Measurements from ENCODE around the gene RNU1-1.
"Not testable (repeated sequence)": the region's sequence is repeated elsewhere in the genome, so short reads cannot be mapped to it uniquely, and the experiment has no call there.

The RNU1-1 gene

DNA sequence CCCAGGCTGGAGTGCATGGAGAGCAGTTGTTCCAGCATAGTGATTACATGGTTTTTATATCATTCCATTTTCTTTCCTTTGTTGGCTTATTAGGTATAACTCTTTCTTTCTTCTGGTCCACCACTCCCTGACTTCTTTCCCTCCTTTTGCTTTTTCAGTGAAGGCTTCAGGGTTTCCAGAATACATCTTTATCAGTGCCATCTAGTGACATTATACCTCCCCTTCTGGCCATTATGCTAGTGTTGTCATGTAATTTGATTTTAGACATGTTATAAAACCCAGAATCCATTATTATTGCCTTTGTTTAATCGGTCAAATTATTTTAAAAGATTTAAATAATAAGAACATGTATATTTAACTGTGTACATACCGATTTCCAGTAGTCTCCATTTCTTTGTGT lies 10.6 kb downstream of the RNU1-1 start:
- no peak overlapping the region for H3K27ac ChIP-seq (ENCODE audit: low read depth, low read length)
- no peak overlapping the region for H3K4me3 ChIP-seq (ENCODE audit: low read length)
- no peaks in the 10 kb centered on the region for H3K9me3 ChIP-seq (ENCODE audit: insufficient read depth, low read depth, low read length)
- no peaks in the 10 kb centered on the region for H3K36me3 ChIP-seq (ENCODE audit: insufficient read depth, low read length)
- no peak overlapping the region for H3K9ac ChIP-seq (ENCODE audit: low read depth, low read length)
- WGBS = 100% methylated on average over 1 of the region's 2 CpGs
- H3K4me1 ChIP-seq (ENCODE audit: insufficient read depth, low read length) = no peaks in the 10 kb centered on the region
- H3K27me3 ChIP-seq (ENCODE audit: insufficient read depth, low read length) = no peaks in the 10 kb centered on the region

DNA sequence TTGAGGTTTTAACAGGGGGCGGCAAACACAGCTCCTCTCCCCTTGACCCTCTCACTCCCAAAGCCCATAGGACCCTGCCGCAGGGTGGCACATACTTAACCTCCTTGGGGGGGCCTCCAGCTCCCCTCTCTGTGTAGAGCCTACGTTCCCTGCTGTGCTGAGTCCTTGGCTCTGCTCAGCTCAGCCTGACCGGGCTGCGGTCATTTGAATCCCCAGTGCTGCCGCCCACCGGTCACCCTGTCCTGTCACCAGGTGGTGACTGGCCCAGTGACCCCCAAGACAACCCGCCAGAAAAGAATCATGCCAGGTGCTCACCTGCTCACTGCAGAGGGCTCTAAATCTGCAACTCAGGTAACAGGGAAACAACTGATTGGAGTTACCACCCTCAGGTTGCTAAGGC lies 12.6 kb downstream of the RNU1-1 start:
- H3K36me3 ChIP-seq (ENCODE audit: insufficient read depth, low read length); H3K9me3 ChIP-seq (ENCODE audit: insufficient read depth, low read depth, low read length); H3K27me3 ChIP-seq (ENCODE audit: insufficient read depth, low read length); H3K9ac ChIP-seq (ENCODE audit: low read depth, low read length); H3K4me3 ChIP-seq (ENCODE audit: low read length); H3K27ac ChIP-seq (ENCODE audit: low read depth, low read length); H3K4me1 ChIP-seq (ENCODE audit: insufficient read depth, low read length): not testable (repeated sequence)
- 79% methylated on average over 8 of the region's 8 CpGs for WGBS

DNA sequence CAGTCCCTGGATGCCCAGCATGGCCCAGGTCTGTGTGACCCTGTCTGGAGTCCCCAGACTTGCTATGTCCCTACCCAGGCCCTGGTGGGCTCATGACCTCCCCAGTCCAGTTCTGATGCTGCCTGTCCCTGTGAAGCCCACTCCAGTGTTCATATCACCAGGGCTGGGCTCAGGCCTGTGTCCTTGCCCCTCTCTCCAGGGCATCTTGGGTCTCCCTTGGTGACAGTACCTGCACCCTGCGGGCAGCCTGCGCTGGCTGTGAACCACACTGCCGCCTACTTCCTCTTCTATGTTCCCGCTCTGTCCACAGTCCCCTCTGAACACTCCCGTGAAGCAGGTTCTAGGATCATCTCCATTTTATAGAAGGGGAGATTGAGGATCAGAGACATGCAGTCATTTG lies 13.1 kb downstream of the RNU1-1 start:
- not testable (repeated sequence) for H3K27me3 ChIP-seq (ENCODE audit: insufficient read depth, low read length); H3K27ac ChIP-seq (ENCODE audit: low read depth, low read length); H3K36me3 ChIP-seq (ENCODE audit: insufficient read depth, low read length); H3K9ac ChIP-seq (ENCODE audit: low read depth, low read length); H3K4me3 ChIP-seq (ENCODE audit: low read length); H3K9me3 ChIP-seq (ENCODE audit: insufficient read depth, low read depth, low read length); H3K4me1 ChIP-seq (ENCODE audit: insufficient read depth, low read length)
- WGBS = 94% methylated on average over 5 of the region's 5 CpGs

DNA sequence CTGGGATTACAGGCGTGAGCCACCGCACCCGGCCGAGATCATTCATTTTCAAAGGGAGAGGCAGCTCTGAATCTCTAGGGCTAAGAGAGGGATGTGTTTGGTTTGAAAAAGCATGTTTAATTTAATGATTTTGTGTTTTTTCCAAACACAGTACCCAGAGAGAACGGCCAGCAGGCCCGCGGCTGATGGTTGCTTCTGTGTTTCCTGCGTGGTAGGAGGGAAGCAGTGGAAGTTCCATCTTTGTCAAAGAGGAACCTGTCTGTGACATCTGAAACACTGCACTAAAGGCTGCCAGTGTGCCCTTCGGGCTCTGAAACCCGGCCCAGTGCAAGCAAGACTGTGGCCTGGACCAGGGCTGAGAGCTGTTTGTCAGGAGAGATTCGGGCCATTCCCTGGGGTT lies 13.6 kb downstream of the RNU1-1 start:
- not testable (repeated sequence) for H3K36me3 ChIP-seq (ENCODE audit: insufficient read depth, low read length); H3K4me3 ChIP-seq (ENCODE audit: low read length); H3K9ac ChIP-seq (ENCODE audit: low read depth, low read length); H3K4me1 ChIP-seq (ENCODE audit: insufficient read depth, low read length); H3K27me3 ChIP-seq (ENCODE audit: insufficient read depth, low read length); H3K27ac ChIP-seq (ENCODE audit: low read depth, low read length); H3K9me3 ChIP-seq (ENCODE audit: insufficient read depth, low read depth, low read length)
- WGBS = 96% methylated on average over 11 of the region's 11 CpGs

DNA sequence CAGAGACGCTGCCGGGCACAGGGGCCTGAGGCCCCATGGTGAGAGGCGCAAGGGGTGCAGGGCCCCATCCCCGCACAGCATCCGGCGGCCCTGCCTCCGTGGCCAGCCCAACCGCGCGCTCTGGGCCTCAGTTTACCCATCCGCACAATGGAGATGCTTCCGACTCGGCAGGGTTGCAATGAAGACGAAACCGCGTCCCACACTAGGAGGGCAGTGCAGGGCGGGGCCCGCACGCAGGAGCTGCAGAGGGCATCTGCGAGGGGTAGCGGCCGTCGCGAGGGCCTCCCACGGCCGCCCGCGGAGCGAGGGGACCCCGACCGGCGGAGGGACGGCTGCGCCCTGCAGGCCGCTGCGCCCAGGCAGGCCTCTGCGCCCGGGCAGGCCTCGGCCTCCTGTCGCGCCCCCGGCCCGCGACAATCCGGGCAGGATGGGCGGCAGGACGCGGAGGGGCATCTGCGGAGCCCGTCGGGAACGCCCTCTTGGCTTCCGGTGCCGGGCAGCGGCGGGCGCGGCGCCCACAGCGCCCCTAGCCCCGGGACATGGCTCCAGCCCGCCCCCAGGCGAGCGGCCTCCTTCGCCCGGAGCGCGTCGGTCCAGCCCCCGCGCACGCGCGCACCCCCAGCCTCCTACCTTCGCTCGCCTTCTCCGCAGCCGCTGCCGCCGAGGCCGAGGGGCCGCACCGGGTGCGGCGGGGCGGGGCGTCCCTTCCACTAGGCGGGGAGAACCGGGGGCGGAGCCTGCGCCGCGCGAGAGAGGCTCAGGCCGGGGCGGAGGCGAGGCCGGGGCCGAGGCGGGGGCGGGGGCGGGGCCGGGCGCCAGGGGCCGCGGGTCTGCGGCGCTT lies 15.3 kb downstream of the RNU1-1 start:
- peak overlapping the region; percentile 88; the same call in 1 of the 2 replicates for H3K27ac ChIP-seq (ENCODE audit: low read depth, low read length)
- H3K4me3 ChIP-seq (ENCODE audit: low read length) = peak overlapping the region; percentile 70
- H3K9me3 ChIP-seq (ENCODE audit: insufficient read depth, low read depth, low read length) = no peaks in the 10 kb centered on the region
- no peaks in the 10 kb centered on the region for H3K4me1 ChIP-seq (ENCODE audit: insufficient read depth, low read length)
- peak overlapping the region; percentile 87 for H3K9ac ChIP-seq (ENCODE audit: low read depth, low read length)
- no peaks in the 10 kb centered on the region for H3K36me3 ChIP-seq (ENCODE audit: insufficient read depth, low read length)
- H3K27me3 ChIP-seq (ENCODE audit: insufficient read depth, low read length) = no peaks in the 10 kb centered on the region
- WGBS = under 1% methylated on average over 108 of the region's 108 CpGs

DNA sequence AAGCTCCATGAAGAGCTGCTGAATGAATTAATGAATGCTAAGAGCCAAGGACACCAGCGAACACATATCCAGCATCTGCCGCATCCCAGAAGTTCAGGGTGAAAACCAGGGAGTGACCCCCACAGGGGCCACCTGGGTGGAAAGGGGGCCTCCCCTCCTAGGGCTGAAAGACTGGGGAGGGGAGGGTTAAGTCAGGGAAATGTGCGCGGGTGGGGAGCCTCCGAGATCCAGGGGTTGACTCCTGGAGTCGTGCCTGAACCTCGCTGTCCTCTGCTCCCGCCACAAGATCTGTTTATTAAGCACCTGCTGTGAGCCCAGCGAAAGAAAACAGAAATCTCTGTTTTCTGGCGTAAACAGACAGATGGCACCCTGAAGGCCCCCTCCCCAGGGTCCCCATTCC lies 16.0 kb downstream of the RNU1-1 start:
- Histone ChIP-seq H3K4me3 (ENCODE audit: low read length) (peak overlapping the region; percentile 70), H3K9ac (ENCODE audit: low read depth, low read length) (peak overlapping the region; percentile 74; the same call in 1 of the 2 replicates)
- 33% methylated on average over 10 of the region's 10 CpGs for WGBS
- H3K9me3 ChIP-seq (ENCODE audit: insufficient read depth, low read depth, low read length); H3K4me1 ChIP-seq (ENCODE audit: insufficient read depth, low read length); H3K27ac ChIP-seq (ENCODE audit: low read depth, low read length); H3K36me3 ChIP-seq (ENCODE audit: insufficient read depth, low read length); H3K27me3 ChIP-seq (ENCODE audit: insufficient read depth, low read length): not testable (repeated sequence)

DNA sequence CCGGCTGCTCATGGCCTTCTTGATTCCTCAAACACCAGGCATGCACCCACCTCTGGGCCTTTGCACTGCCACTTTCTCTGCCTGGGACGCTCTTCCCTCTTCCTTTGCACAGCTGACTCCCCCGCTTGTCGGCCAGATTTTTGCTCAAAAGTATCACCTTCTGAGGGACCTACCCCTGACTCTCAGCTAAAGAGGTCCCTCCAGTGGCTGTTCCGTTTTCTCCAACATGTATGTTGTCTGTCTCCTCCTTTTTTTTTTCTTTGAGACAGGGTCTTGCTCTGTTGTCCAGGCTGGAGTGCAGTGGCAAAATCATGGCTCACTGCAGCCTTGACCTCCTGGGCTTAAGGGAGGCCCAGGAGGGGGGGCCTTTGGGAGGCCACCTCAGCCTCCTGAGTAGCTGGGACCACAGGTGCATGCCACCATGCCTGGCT lies 16.6 kb downstream of the RNU1-1 start:
- 85% methylated on average over 5 of the region's 5 CpGs for WGBS
- not testable (repeated sequence) for H3K4me3 ChIP-seq (ENCODE audit: low read length); H3K27me3 ChIP-seq (ENCODE audit: insufficient read depth, low read length); H3K27ac ChIP-seq (ENCODE audit: low read depth, low read length); H3K9me3 ChIP-seq (ENCODE audit: insufficient read depth, low read depth, low read length); H3K36me3 ChIP-seq (ENCODE audit: insufficient read depth, low read length); H3K4me1 ChIP-seq (ENCODE audit: insufficient read depth, low read length); H3K9ac ChIP-seq (ENCODE audit: low read depth, low read length)

DNA sequence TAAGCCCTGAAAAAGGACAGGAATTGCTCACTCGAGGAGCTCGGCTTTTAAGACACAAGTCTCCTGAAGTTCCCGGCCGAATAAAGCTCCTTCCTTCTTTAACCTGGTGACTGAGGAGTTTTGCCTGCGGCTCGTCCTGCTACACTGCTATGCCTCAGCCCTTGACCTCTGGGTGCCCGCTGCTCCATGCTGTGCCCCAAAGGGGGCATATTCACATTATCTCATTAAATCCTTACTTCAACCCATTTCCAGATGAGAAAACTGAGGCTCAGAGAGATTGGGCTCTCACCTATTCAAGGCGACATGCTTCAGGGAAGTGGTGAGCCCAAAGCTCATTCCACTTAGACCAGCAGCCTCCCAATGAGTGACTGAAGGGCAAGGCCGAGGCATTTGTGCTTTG lies 20.4 kb downstream of the RNU1-1 start:
- not testable (repeated sequence) for H3K9me3 ChIP-seq (ENCODE audit: insufficient read depth, low read depth, low read length); H3K36me3 ChIP-seq (ENCODE audit: insufficient read depth, low read length); H3K4me3 ChIP-seq (ENCODE audit: low read length); H3K9ac ChIP-seq (ENCODE audit: low read depth, low read length); H3K27ac ChIP-seq (ENCODE audit: low read depth, low read length); H3K27me3 ChIP-seq (ENCODE audit: insufficient read depth, low read length); H3K4me1 ChIP-seq (ENCODE audit: insufficient read depth, low read length)
- 85% methylated on average over 9 of the region's 9 CpGs for WGBS

DNA sequence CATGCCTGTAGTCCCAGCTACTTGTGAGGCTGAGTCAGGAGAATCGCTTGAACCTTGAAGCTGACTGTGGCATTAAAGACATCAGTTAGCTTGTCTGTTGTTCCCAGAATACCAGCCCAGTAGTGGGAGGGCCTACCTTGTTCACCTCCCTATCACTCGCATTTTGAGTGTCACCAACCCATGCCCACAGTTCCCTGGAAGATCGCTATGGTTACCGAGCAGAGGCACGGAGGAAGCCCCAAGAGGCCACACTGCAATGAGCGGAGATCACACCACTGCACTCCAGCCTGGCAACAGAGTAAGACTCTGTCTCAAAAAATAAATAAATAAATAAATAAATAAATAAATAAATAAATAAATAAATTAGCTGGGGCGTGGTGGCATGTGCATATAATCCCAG lies 21.1 kb downstream of the RNU1-1 start:
- not testable (repeated sequence) for H3K27ac ChIP-seq (ENCODE audit: low read depth, low read length)

DNA sequence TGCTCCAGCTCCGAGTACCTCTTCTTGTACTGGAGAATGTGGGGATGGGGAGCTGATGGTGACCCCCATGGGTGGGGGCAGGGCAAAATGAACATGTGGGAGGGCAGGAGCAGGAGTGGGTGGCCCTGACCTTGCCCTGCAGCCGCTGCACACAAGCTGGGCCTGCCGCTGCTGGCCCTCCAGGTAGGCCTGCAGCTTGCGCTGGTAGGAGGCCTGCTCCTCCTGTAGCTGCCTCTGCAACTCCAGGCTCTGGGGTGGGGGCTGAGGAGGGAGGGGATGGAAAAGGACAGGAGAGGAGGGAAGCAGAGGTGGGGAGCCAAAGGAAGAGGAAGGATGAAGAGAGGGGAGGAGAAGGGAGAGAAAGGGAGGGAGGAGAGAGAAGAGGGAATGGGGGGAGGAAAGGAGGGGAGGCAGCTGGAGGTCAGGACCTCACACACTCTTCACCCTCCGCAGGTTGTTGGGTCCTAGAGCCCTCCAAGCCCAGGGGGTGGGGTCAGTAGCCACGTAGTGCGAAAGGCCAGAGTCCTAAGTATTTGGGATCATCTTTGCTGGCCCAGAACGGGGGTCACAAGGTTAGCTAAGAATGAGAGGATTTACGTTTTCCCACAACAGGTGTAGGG lies 22.9 kb downstream of the RNU1-1 start:
- Histone ChIP-seq H3K36me3 (ENCODE audit: insufficient read depth, low read length) (peaks cover 9% of the 10 kb centered on the region), H3K4me3 (ENCODE audit: low read length) (0 out of 2 replicates have a peak overlapping the region, but pooled peaks have one; percentile 6), H3K27me3 (ENCODE audit: insufficient read depth, low read length) (no peaks in the 10 kb centered on the region), H3K9me3 (ENCODE audit: insufficient read depth, low read depth, low read length) (no peaks in the 10 kb centered on the region), H3K27ac (ENCODE audit: low read depth, low read length) (no peak overlapping the region), H3K9ac (ENCODE audit: low read depth, low read length) (no peak overlapping the region; the same call in 1 of the 2 replicates), H3K4me1 (ENCODE audit: insufficient read depth, low read length) (peaks cover 6% of the 10 kb centered on the region; the same call in 1 of the 2 replicates)
- WGBS = 51% methylated on average over 9 of the region's 9 CpGs

More for the DNA sequence above, 21.1 kb downstream of the RNU1-1 start:
- not testable (repeated sequence) for H3K9me3 ChIP-seq (ENCODE audit: insufficient read depth, low read depth, low read length); H3K27me3 ChIP-seq (ENCODE audit: insufficient read depth, low read length); H3K36me3 ChIP-seq (ENCODE audit: insufficient read depth, low read length); H3K4me3 ChIP-seq (ENCODE audit: low read length); H3K9ac ChIP-seq (ENCODE audit: low read depth, low read length); H3K4me1 ChIP-seq (ENCODE audit: insufficient read depth, low read length)
- WGBS = 81% methylated on average over 7 of the region's 7 CpGs

DNA sequence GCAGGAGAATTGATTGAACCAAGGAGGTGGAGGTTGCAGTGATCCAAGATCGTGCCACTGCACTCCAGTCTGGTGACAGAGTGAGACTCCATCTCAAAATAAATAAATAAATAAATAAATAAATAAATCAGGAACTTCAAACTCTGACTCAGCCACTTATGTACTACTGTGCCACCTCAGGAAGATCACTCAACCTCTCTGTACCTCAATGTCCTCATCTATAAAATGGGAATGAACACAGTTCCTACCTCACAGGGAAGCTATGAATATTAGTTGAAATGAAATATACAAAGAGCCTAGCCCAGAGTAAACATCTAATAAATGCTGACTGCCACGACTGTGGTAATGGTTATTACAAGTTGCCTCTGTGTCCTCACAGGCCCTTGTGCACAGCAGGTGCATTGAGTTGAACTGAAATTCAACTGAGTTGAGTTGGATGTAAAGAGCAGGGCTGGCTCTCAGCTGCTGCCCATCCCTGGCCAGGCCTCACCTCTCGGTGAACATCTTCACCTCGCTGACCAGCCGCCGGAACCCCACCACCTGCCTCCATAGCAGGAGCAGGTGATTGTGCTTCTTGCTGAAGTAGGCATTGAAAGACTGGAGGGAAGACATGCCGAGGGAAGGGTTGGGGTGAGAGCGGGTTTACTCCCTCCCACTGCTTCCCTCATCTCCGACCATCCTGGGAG lies 24.7 kb downstream of the RNU1-1 start:
- WGBS = 95% methylated on average over 9 of the region's 9 CpGs
- H3K27me3 ChIP-seq (ENCODE audit: insufficient read depth, low read length); H3K4me1 ChIP-seq (ENCODE audit: insufficient read depth, low read length); H3K9ac ChIP-seq (ENCODE audit: low read depth, low read length); H3K27ac ChIP-seq (ENCODE audit: low read depth, low read length); H3K4me3 ChIP-seq (ENCODE audit: low read length); H3K9me3 ChIP-seq (ENCODE audit: insufficient read depth, low read depth, low read length): not testable (repeated sequence)
- peaks cover 16% of the 10 kb centered on the region for H3K36me3 ChIP-seq (ENCODE audit: insufficient read depth, low read length)
